HUES64 (cell line): ENCODE data around the gene CLDN17.

Source experiments
- H3K27ac ChIP-seq: 2 replicates; pipeline ENCODE4 v1.7.0; 2013; ENCODE audit warnings: low read depth, low read length, inconsistent platforms
- H3K27me3 ChIP-seq: 2 replicates; pipeline ENCODE4 v1.6.1; 2013; ENCODE audit warnings: mild to moderate bottlenecking, low read length; ENCODE audit not compliant: insufficient read depth
- H3K36me3 ChIP-seq: 2 replicates; pipeline ENCODE4 v1.6.1; 2013; ENCODE audit warnings: mild to moderate bottlenecking, low read length; ENCODE audit not compliant: insufficient read depth
- H3K4me1 ChIP-seq: 2 replicates; pipeline ENCODE4 v1.6.1; 2013; ENCODE audit warnings: mild to moderate bottlenecking, low read length, moderate library complexity; ENCODE audit not compliant: insufficient read depth
- H3K4me3 ChIP-seq: 2 replicates; pipeline ENCODE4 v1.5.1; 2013; ENCODE audit warnings: mild to moderate bottlenecking, low read length, moderate library complexity
- H3K9ac ChIP-seq: 2 replicates; pipeline ENCODE4 v1.6.1; 2013; ENCODE audit warnings: mild to moderate bottlenecking, low read depth, low read length
- H3K9me3 ChIP-seq: 2 replicates; pipeline ENCODE4 v1.6.1; 2013; ENCODE audit warnings: low read depth, low read length; ENCODE audit not compliant: insufficient read depth
- WGBS: fragments of 150-250, 120-280 bp; methylation state at CpG from one replicate; pipeline ENCODE4 v1.1.7; 2013; ENCODE audit warnings: missing lambda C conversion rate; 5-methylcytosine and 5-hydroxymethylcytosine counted together

The CLDN17 gene

GRCh38 chr21:30186242-30186641 is 19.6 kb upstream of the CLDN17 start:
- no peak overlapping the region for H3K9ac ChIP-seq
- no peak overlapping the region for H3K27ac ChIP-seq
- no peaks in the 10 kb centered on the region for H3K4me1 ChIP-seq
- H3K27me3 ChIP-seq: no peaks in the 10 kb centered on the region
- no peaks in the 10 kb centered on the region for H3K36me3 ChIP-seq
- H3K4me3 ChIP-seq: no peak overlapping the region
- 95% methylated on average over 1 of the region's 2 CpGs for WGBS
- no peaks in the 10 kb centered on the region for H3K9me3 ChIP-seq

DNA sequence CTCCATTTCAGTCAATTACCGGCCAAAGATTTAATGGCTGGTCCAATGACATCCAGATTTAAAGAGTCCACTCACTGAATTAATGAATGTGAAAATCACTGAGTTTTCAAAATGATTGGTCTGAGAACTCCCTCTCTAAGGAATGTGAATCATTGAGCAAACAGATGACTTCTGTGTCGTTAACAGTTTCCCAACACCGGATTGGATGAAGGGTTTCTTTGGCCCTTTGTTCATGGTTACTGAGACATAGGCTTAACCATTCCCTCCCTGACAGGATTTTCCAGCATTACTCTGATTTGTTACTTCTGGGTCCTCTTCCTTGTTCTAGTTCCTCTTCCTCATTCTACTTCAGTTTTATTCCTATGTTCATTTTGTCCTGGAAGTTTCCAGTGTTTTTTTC is 1.5 kb upstream of the CLDN17 start:
- 86% methylated on average over 3 of the region's 3 CpGs for WGBS
- Histone ChIP-seq H3K4me1 (no peaks in the 10 kb centered on the region), H3K9ac (no peak overlapping the region), H3K4me3 (no peak overlapping the region), H3K9me3 (no peaks in the 10 kb centered on the region), H3K36me3 (no peaks in the 10 kb centered on the region), H3K27ac (no peak overlapping the region), H3K27me3 (no peaks in the 10 kb centered on the region)

- H3K27me3 ChIP-seq: no peaks in the 10 kb centered on the region
- no peaks in the 10 kb centered on the region for H3K9me3 ChIP-seq
- H3K4me1 ChIP-seq: no peaks in the 10 kb centered on the region
- no peak overlapping the region for H3K27ac ChIP-seq
- no peak overlapping the region for H3K9ac ChIP-seq
- H3K36me3 ChIP-seq: no peaks in the 10 kb centered on the region
- no peak overlapping the region for H3K4me3 ChIP-seq
- WGBS: 97% methylated on average over 9 of the region's 9 CpGs
These were observed 434 bp downstream of the CLDN17 start for GRCh38 chr21:30166171-30166570.

GRCh38 chr21:30164796-30165195 is 1.8 kb downstream of the CLDN17 start:
- Histone ChIP-seq H3K9ac (no peak overlapping the region), H3K9me3 (no peaks in the 10 kb centered on the region), H3K4me3 (no peak overlapping the region), H3K27me3 (no peaks in the 10 kb centered on the region), H3K27ac (no peak overlapping the region), H3K36me3 (no peaks in the 10 kb centered on the region), H3K4me1 (no peaks in the 10 kb centered on the region)
- 100% methylated on average over 1 of the region's 1 CpG for WGBS

- 97% methylated on average over 1 of the region's 1 CpG for WGBS
These were observed 12.8 kb downstream of the CLDN17 start for GRCh38 chr21:30153697-30154340.

GRCh38 chr21:30152792-30153191 is 13.8 kb downstream of the CLDN17 start:
- Histone ChIP-seq H3K27me3 (no peaks in the 10 kb centered on the region), H3K4me1 (no peaks in the 10 kb centered on the region), H3K27ac (no peak overlapping the region), H3K4me3 (no peak overlapping the region), H3K36me3 (no peaks in the 10 kb centered on the region), H3K9me3 (no peaks in the 10 kb centered on the region), H3K9ac (no peak overlapping the region)

More at GRCh38 chr21:30153697-30154340, 12.8 kb downstream of the CLDN17 start:
- Histone ChIP-seq H3K27ac (no peak overlapping the region), H3K27me3 (no peaks in the 10 kb centered on the region), H3K9ac (no peak overlapping the region), H3K9me3 (no peaks in the 10 kb centered on the region), H3K4me1 (no peaks in the 10 kb centered on the region), H3K4me3 (no peak overlapping the region), H3K36me3 (no peaks in the 10 kb centered on the region)

DNA sequence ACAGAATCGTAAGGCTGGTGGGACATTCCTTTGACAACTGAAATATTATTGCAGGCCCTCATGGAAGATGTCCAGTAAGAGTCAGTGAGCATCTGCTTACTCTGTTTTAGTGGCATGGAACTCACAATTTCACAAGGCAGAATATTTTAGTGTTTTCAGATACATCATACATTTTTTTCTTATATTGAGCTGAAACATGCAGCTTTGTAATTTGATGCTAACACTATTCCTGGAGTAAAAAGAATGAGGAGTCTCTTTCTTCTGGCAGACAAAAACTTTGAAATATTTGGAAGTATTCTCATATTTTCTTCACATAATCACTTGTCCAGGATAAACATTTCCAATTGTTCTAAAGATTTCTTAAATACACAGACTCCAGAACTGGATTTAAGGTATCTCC is 17.7 kb downstream of the CLDN17 start:
- no peak overlapping the region for H3K27ac ChIP-seq
- H3K4me3 ChIP-seq: no peak overlapping the region
- H3K9me3 ChIP-seq: no peaks in the 10 kb centered on the region
- H3K36me3 ChIP-seq: no peaks in the 10 kb centered on the region
- no peak overlapping the region for H3K9ac ChIP-seq
- H3K27me3 ChIP-seq: no peaks in the 10 kb centered on the region
- 100% methylated on average over 1 of the region's 1 CpG for WGBS
- no peaks in the 10 kb centered on the region for H3K4me1 ChIP-seq

DNA sequence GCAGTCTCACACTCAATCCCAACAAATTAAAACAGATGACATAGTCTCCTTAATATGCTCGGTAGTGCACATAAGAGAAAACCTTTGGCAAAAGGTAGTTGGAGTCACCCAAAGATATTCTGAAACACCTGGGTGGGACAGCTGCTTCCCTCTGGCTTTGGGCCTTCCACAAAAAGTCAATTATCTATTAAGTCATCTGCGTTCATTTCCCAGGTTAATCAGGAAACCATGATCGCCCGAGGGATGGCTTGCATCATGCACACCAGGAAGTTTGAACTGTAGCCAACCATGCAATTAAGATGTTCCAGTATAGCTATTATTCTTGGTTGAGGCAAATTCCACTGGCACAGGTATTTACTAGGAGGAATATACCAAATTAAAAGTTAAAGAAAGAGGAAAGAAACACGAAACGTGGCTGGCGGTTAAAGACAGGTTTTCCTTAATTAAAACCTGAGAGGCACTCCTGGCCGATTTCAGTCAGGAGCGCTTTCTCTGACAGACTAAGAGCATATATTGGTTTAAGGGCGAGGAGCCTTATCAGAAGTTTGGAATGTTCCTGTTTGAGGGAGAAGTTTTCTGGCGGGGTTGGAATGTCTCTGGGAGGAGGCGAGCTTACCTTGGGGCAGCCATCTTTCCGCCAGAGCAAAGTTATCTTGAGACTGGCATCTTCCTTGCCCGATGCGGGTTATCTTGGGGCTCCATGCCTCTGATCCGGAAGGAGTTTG is 19.9 kb downstream of the CLDN17 start:
- H3K9me3 ChIP-seq: no peaks in the 10 kb centered on the region
- H3K36me3 ChIP-seq: no peaks in the 10 kb centered on the region
- H3K4me1 ChIP-seq: no peaks in the 10 kb centered on the region
- WGBS: 95% methylated on average over 16 of the region's 16 CpGs
- H3K4me3 ChIP-seq: no peak overlapping the region
- H3K27me3 ChIP-seq: no peaks in the 10 kb centered on the region
- H3K9ac ChIP-seq: no peak overlapping the region
- H3K27ac ChIP-seq: no peak overlapping the region

DNA sequence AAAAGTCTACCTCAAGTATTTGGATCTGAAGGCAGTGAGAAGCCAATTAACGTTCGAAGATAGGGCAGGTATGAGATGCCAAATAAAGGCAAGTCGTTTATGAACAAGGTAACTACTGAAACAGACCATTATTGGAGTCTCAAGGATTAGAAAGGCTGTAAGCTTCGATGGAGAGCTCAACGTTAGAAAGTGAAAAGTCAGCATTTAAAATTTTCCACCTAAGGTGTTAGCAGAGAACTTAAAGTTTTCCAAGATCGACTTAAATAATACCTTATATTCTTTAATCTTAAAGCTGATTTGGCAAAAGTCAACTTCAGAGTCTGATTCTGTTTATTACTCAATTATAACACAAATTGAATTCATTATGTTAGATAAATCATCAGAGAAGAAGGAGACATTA is 28.1 kb downstream of the CLDN17 start:
- no peaks in the 10 kb centered on the region for H3K9me3 ChIP-seq
- H3K4me1 ChIP-seq: peaks cover 12% of the 10 kb centered on the region; the same call in 1 of the 2 replicates
- no peaks in the 10 kb centered on the region for H3K27me3 ChIP-seq
- H3K9ac ChIP-seq: no peak overlapping the region
- H3K4me3 ChIP-seq: no peak overlapping the region
- no peak overlapping the region for H3K27ac ChIP-seq
- H3K36me3 ChIP-seq: no peaks in the 10 kb centered on the region
- 95% methylated on average over 6 of the region's 6 CpGs for WGBS

GRCh38 chr21:30129246-30129645 is 37.4 kb downstream of the CLDN17 start:
- H3K9me3 ChIP-seq: no peaks in the 10 kb centered on the region
- no peak overlapping the region for H3K9ac ChIP-seq
- no peaks in the 10 kb centered on the region for H3K4me1 ChIP-seq
- no peaks in the 10 kb centered on the region for H3K36me3 ChIP-seq
- no peak overlapping the region for H3K27ac ChIP-seq
- no peak overlapping the region for H3K4me3 ChIP-seq
- WGBS: 97% methylated on average over 18 of the region's 18 CpGs
- H3K27me3 ChIP-seq: no peaks in the 10 kb centered on the region

DNA sequence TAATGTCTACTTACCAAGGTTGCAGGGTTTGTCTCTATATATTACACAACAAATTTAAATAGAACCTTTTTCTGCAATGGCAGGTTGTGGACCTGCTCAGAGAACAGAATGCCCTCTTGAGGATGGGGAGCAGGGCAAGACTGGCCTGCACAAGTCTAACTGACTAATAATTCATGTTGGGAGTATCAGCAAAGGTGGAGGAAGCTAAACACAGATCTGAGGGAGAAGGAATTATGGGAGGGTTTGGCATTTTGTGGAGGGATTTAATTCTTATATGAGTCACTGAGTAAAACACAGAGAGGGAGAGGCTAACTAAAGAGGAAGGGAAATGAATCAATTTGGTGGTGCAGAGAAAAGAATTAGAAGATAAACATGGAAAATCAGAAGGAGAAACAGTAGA is 40.0 kb downstream of the CLDN17 start:
- Histone ChIP-seq H3K9ac (no peak overlapping the region), H3K4me3 (no peak overlapping the region), H3K9me3 (no peaks in the 10 kb centered on the region), H3K4me1 (no peaks in the 10 kb centered on the region), H3K36me3 (no peaks in the 10 kb centered on the region), H3K27ac (no peak overlapping the region), H3K27me3 (no peaks in the 10 kb centered on the region)
